ENCODE results near the gene ITPA.

ITPA gene

DNA sequence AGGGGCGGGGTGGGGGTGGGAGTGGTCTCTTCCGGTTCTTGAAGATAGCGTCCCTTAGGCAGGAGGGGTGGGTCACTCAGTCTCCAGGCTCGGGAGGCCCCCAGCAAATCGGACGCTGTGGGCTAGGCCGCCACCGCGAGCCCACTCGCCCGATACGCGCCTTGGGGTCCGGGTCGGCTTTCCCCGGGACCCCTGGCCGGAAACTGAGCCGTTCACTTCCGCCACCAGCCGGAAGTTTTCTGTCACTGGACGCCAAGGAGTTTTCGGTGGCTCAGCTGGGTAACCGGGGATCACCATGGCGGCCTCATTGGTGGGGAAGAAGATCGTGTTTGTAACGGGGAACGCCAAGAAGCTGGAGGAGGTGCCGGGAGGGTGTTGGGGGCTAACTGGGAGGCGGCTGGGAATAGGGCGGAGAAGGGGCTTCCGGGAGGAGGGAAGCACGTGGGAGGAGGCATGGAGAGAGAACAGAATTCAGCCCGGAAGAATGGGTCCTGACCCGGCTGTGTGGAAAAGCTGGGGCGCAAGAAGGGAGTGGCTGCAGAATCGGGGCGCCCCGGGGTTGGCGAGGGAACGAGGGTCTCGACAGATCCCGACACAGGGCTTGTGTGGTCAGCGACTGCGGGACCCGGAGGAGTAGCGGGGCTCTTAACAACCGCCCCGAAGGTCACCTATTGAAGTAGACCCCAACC lies at the start of gene ITPA:
ITPA (plus strand) TSS at position 242 of the 689 bp plus-strand sequence; CDS start at position 296, 54 bp downstream.
- DNase-seq: peak; percentile 68 to 72 (median 68)

DNA sequence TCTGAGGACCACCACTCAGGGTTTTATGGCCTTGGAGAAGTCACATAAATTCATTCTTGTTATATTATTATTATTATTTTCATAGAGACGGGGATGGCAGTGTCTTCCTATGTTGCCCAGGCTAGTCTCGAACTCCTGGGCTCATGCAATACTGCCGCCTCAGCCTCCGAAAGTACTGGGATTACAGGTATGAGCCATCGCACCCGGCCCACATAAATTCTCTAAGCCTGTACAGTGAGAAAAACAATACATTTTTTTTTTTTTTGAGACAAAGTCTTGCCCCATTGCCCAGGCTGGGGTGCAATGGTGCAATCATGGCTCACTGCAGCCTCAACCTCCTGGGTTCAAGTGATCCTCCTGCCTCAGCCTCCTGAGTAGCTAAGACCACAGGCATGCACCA lies 48.9 kb upstream of the ITPA start:
- DNase-seq: no peak

DNA sequence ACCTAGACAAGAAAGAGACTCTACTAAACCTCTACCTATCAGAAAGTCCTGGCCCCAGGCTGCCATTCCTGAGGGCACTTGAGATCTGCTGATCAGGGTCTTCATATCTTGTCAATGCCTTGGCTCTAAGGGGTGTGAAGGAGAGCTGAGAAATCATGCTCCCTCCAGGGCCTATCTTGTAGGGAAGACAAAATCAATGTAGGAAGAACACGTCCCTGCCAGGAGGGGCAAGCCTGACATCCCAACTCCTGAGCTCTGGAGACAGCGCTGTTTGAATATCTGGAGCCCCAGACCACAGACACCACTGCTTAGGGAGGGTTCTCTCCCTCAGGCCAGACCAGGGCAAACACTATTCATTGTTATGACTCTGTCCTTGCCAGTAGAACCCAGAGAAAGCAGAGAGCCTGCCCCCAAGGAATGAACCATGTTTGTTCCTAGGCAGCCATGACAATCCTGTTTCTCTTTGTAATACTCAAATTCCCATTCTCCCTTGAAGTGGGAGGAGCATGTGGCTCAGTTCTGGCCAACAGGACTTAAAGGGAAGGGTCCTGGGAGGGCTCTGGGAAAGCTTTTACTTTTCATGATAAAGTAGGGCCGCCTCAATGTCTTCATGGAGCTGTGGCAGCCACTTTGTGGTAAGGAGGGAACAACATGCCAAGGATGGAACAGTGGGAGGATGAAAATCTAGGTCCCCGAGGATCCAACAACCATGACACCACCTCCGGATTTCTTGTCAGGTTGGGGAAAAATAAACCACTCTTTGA lies 47.8 kb upstream of the ITPA start:
- no peak for DNase-seq

DNA sequence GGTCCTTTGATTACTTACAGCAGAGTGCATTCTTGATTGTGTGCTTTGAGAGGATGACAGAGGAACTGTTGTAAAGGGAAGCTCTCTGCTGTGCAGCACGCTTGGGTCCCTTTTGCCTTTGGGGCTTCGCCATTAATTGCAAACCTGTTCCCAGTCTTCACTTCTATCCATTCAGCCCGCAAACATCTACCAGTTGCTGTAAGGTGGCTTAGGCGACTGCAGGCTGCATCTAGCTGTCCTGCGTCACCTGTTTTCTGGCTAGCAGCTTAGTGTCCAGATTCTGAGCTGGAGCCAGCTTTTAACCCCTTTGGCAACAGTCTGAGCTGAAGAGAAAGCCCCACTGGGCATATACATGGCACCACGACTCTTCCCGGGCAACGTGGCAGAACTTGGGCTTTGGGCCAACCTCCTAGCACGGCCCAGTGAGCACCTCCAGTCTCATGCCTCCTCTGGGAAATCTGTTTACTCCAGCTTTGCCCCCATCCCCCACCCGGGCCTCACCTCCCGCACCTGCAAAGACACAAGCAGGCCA lies 47.2 kb upstream of the ITPA start:
- DNase-seq: no peak

DNA sequence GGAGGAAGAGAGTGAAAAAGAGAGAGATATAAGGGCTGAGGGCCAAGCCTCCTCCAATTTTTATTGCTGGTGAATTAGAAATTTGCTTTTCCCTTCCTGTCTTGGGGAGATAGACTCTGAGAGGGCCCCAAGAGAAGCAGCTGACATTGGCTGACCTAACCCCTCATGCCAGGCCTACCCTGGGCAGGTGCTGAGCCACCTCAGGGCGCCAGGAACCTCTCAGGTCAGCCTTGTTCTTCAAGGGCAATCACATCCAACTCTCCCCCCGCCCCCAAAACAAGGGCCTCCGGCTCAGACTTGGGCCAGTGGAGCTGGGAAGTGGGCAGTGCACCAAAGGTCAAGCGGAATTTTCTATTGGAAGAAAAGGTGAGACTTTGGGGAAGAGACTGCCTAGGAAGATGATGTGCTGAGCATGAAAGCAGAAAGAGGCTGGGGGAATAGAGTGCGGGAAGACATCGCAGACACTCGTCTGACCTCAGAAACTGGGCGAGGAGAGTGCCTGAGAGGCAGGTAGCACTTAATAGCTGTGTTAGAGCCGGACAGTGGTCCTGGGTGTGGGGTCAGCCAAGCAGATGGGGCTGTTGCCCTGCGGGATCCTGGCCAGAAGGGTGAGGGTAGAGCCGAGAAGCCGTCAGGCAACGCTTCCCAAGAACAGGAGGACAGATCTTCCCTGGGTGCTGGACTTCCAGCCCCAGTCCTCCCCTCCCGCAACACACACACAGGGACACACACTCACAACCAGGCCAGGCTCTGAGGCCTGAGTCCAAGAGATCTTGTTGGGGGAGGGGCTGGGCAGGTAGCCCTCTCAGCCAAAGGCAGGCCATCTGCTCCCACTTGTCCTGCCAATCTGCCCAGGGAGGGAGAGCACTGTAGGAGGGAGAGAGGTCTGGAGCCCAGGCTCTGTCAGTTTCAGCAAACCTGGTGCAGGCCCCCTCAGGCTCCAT lies 45.9 kb upstream of the ITPA start:
- DNase-seq: no peak

DNA sequence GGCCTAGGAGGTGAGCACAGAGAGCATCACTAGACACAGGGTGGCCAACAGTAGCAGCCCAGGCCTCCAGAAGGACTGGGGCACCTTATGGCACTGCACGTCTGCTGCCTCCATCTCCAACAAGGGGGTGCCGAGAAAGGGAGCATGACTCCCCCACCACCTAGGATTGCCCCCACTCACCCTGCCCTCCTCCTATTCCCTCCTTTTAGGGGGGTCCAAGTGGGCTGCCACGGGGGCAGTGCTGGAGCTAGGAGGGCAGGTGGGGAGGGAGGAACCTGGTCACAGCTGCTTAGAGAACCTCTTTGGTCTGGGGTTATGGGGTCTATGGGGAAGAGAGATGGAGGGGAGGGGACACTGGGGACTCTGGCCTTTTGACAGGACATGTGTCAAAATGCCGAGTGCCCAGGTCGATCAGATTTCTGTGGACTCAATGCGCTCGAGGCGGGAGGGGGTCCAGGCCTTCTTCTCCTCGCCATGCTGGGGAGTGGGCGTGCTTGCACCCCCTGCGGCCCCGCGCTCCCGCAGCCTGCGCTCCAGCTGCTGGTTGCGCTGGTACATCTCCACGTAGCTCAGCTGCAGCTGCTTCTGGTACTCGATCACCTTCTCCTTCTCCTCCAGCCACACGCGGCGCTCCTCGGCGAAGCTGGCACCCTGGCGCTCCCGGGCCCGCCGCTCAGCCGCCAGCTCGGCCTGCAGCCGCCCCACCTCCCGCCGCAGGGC lies 45.1 kb upstream of the ITPA start:
- DNase-seq: no peak

DNA sequence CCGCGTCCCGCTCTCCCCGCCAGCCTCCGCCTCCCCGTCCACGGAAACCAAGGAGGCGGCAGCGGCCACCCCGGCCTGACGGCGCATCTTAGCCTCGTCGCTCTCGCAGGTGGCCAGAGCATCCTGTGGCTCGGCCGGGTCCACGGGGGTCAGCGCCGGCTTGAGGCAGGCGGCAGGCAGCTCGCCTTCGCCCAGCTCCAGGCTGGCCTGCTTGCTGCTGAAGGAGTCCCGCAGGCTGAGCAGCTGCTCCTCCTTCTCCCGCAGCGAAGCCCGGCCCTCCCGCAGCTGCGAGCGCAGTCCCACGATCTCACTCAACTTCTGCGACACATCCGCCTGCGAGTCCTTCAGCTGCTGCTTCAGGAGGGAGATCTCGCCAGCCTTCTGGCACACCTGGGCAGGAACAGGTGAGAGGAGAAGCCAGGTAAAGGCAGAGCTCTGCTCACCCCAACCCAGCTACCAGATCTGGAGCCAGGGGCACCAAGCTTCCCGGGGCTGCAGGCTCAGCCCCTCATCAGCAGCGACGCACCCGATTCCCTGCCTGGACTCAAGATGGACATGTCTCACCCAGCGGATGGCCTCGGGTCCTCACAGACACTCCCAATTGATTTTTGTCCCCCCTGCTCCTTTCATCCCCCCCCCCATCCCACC lies 44.4 kb upstream of the ITPA start:
- no peak for DNase-seq

DNA sequence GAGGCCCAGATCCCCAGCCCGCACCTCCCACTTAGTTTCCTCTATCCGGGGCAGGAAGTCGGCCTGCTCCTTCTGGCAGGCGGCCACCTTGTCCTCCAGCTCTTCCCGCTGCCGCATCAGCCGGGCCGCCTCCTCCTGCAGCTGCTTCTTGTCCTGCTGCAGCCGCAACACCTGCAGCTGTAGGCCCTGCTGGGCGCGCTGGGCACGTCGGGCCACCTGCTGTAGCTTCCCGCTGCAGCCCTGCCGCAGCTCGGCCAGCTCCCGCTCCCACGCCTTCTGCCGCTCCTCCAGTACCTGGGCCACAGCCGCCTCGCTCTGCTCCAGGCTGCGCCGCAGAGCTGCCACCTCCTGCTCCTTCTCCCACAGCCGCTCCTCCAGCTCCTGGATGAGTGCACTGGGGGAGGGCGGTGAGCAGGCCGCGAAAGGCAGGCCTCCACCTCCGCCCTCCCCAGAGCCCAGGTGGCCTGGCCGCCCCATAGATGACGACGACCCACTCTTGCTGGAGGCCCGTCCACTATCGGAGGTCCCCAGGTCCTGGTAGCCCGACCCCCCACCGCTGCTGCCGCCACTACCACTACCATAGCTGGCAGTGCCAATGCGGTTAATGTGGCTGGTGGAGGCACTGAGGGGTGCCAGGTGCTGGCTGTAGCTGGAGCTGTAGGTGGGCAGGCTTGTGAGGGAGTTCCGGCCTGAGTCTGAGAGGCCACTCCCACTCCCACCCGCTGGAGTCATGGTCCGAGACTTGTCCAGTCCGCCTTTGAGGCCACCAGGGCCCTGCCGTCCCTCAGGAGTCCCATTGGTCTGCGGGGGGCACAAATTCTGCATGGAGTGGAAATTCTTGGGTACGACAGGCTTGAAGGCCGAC lies 43.6 kb upstream of the ITPA start:
- peak in 2 of 3 donors; percentile 31 to 52 for DNase-seq

DNA sequence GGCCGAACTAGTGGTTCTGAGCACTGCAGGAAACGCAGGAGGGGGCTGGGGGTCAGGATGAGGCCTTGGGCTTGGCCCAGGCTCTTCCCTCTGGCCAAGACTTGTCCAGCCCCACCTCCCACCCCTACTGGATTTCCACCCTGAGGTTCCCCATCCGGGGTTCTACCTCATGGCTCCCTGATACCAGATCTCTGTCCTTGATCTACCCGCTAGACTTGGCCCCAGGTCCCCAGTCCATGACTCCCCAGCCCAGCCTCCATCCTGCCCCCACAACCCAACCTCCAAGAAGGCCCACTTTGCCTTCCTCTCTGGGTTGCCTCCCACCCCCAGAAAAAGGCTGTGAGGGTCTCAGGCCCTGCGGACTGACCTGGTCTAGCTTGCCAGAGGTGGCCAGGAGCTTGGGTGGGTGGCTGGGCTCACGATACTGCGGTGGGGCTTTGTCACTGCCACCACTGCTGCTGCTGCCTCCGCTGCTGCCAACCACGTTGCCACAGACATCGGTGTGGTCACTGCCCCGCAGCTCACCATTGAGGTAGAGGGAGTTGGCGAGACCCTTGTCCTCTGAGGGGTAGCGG lies 42.9 kb upstream of the ITPA start:
- no peak for DNase-seq

DNA sequence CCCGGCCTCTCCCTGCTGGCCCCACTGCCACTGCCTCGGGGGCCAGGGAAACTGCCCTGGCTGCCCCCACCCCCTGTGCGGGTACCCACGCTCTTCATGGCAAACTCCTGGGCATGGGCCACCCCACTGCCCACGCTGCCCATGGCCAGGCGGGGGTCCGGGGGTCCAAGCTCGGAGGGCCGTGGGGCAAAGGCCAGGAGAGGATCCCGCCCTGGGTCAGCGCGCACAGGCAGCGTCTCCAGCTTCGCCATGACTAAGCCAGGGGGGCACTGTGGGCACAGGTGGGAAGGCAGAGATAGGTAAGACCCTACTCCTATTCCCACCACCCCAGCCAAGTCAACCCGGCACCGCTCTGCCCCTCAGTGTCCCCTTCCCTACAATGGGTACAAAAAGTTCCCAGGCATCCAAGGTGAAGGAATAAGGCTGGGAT lies 42.4 kb upstream of the ITPA start:
- no peak for DNase-seq

DNA sequence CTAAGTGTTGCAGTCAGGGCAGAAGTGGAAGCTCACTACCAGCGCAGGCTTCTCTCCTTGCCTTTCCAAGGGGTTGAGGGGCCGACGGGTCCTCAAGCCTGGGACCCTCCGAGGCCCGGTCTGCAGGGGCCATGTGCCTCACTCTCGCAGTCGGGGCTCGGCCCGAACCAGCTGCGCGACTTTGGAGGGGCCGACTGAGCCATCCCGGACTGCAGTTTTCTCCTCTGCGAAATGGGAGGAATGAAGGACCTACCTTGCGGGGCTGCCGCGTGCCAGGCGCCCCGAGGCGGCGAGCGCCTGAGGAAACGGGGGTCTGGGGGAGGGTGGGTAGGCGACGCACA lies 41.6 kb upstream of the ITPA start:
- DNase-seq: no peak

DNA sequence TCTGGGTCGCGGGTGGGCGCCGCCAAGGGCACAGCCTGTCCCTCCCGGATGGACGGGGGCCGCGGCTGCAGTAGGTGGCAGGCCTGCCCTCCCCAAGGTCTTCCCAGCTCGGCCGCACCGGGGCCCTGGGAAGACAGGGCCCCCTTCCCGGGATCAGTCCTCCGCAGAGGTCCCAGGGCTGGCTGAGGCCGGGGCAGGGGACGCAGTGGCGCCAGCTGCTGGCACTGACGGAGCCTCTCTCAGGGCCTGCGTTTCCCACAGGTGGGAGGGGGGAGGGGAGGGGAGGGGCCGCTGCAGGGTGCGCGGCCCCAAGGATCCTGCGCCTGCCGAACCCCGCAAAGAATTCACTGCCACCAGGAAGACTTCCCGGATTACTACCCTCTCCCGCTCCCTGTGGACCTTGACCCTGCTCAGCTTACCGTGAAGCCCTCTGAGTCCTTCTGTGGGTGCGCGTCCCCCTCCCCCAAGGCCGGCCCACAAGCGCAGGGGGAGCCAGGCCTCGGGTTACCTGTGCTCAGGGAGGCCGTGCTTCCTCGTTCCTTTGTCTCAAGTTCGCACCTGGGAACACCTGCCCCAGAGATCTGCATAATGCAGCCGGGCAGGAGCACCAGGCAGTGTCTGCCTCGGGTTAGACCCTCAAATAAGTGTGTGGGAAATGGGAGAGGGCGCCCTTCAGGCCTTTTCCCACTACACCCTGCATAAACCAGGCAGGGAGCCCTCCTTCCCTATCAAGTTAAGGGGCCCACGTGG lies 41.0 kb upstream of the ITPA start:
- no peak for DNase-seq

DNA sequence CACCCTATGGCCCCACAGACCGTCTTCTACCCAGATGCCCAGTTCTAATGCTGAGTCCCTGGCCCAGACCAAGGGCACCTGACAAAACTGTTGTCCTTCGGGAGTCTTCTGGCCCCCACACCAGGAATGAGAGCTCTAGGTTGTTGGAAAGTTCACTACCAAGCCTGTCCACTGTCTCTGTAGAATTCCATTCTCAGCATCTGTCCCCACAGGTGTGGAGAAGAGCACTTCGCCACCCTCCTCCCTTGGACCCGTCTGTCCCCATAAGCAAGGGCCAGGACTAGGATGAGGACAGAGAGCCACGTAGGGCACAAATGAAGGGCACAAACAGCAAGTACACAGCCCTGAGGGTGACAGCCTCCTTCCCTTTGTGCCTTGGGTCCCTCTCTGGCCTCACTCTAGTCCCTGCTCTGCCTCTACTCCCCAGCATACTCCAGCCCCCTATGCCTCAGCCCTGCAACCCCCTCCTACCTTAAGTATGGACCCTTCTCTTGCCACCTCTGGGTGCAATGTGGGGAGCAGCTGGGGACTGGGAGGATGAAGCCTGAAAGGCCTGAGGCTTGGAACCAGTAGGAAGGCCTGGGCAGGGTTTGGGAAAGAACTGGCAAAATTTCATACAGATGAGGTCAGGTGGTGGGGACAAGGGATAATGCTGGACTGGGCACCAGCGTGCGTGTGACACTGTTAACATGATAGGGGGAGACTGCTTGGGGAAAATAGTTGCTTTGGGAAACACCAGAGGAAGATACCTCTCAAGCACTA lies 40.3 kb upstream of the ITPA start:
- no peak for DNase-seq

DNA sequence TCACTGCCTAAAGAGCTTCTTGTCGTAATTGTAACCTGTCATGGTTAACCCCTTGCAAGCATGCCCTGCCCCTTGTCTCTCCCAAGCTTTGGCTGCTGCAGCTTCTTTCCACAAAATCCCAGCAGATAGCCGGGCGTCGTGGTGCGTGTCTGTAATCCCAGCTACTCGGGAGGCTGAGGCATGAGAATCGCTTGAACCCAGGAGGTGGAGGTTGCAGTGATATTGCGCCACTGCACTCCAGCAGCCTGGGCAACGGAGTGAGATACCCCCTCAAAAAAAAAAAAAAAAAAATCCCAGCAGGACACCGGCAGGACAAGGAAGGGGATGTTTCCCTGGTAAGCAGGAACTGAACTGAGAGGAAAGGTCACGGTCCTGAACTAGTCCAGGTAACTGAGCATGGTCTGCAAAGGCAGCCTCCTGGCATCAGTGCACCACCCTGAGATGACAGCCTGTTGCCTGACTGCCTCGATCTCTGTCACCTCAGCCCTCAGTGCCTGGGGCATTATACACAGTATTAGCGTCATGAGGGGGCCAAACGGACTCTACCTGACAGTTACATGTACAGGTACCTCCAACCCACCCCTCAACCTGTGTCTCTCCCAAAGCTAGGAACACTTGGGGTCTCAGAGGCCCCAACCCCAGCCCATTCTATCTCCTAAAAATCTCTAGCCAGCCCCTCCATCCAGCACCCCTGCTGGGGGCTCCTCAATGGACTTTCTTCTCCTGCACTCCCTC lies 37.7 kb upstream of the ITPA start:
- DNase-seq: no peak

DNA sequence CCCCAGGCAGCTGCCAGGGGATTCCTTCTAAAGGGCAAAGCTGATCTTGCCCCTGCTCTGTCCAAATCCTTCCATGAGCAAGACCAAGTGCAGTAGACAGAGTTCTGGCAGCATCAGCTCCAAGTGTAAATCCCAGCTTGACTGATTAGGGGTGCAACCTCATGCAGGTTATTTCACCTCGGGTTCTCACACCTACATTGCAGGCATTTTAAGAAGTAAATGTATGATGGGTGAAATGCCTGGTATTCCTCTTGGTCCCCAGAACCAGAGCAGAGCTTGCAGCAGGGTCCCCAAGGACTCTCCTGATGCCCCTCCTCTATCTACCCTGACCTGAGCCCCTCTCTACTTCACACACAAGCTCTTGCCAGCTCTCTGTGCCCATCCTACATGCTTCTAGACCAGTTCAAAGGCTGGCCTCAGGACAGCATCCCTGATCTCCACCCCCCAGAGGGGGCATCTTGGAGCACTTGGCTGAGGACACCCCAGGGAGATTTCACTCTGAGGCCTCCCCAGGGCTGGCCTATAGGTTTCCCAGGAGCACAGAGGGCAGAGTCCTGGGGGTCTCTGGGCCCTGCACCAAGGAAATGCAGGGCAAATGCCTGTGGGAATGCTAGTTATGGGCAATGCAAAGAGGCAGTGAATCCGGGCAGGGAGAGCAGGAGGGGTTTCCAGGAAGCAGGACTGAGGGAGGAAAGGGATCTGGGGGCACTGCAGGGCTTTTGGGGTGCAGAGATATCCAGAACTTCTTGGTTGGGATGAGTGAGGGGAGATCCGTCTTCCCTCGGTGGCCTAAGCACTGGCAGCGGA lies 37.0 kb upstream of the ITPA start:
- no peak for DNase-seq

DNA sequence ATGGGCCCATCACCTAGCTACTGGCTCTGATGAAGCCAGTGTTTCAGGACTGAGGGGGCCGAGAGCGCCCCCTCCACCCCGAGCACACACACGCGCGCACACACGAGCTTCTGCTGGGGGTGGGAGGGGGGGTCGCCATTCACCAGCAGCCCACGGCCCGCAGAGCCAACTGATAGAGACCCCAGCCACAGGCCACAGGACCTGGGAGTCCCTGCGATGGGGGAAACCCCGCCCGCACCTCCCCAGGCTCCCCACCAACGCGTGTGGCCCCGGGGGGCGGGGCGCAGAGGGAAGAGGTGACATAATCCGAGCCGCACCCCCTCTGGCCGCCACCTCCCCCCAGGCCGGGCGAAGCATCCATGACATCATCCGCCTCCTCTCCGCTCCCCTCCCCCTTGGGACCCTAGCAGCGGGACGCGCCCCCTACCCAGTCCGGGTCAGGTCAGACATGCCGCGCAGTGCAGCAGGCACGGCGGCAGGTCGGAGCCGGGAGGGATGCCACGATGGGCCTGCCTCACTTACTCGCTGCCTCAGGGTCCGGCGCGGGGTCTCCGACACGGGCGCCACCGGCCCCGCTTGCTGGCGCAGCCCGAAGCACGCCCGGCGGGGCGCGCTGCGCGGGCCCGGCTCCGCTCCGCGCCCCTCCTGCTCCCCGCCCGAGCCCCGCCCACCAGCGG lies 36.2 kb upstream of the ITPA start, which contains the start of gene LZTS3:
LZTS3 (minus strand) TSS at position 617 of the 677 bp plus-strand sequence. CDS start 6,386 bp downstream, outside the sequence.
- DNase-seq: peak; percentile 81 to 94 (median 82)
